CD4-positive, alpha-beta T cell (primary cell): ENCODE results near the gene PLXDC2. TPM values are rescaled to one million over a fixed set of nuclear protein-coding genes. Genes with fewer than 3 reads are reported as not detected.

Source experiments
- ATAC-seq: fragments of 200-7000 bp; cut with Tn5 transposase; one replicate; pipeline ENCODE4 v1.10.0; 2022; ENCODE audit warnings: mild to moderate bottlenecking; ENCODE audit not compliant: poor library complexity
- CTCF ChIA-PET: fragments of 350-600 bp; sonication (Branson Sonifier 250); formaldehyde crosslinking; loops from one replicate; lab custom pipeline; 2021; ENCODE audit warnings: antibody characterized with exemption, inconsistent platforms; lab: Charles Lee
- POLR2A ChIA-PET: fragments of 350-600 bp; sonication (Branson Sonifier 250); formaldehyde crosslinking; loops from one replicate; lab custom pipeline; 2021; ENCODE audit warnings: antibody characterized with exemption, inconsistent platforms; lab: Charles Lee
- DNase-seq, 14 experiments: peaks; one replicate each; pipeline ENCODE4 v3.0.0-alpha.2; 2013 to 2020; ENCODE audit warnings: mixed read lengths in 2 of 14
- H3K27ac ChIP-seq, 2 donors: one replicate each; pipeline versions ENCODE4 v1.5.1 to v1.7.0; 2013; ENCODE audit warnings: low read length in 2 of 2, low read depth in 1 of 2, mild to moderate bottlenecking in 1 of 2
- H3K27me3 ChIP-seq, 2 experiments: 1 replicate in 1 of 2; 2 replicates in 1 of 2; pipeline versions ENCODE4 v1.6.1 to v1.7.0; 2013; ENCODE audit warnings: low read length in 2 of 2, control low read depth in 1 of 2, mild to moderate bottlenecking in 1 of 2, moderate library complexity in 1 of 2; ENCODE audit not compliant: insufficient read depth in 2 of 2, control insufficient read depth in 1 of 2
- H3K36me3 ChIP-seq: one replicate; pipeline ENCODE4 v1.6.1; 2013; ENCODE audit warnings: low read length, control low read depth; ENCODE audit not compliant: insufficient read depth
- H3K4me1 ChIP-seq: one replicate; pipeline ENCODE4 v1.6.1; 2013; ENCODE audit warnings: low read length, control low read depth; ENCODE audit not compliant: insufficient read depth
- H3K4me3 ChIP-seq: one replicate; pipeline ENCODE4 v1.5.1; 2013; ENCODE audit warnings: mild to moderate bottlenecking, low read length, moderate library complexity
- H3K9me3 ChIP-seq, 2 experiments: 1 replicate in 1 of 2; 2 replicates in 1 of 2; pipeline versions ENCODE4 v1.6.1 to v1.7.0; 2013; ENCODE audit warnings: low read length in 2 of 2, mild to moderate bottlenecking in 2 of 2, control low read depth in 1 of 2, moderate library complexity in 1 of 2; ENCODE audit not compliant: control insufficient read depth in 1 of 2, insufficient read depth in 1 of 2
- H3K27ac Mint-ChIP-seq: one replicate; pipeline ENCODE4 v1.8.0; 2020; ENCODE audit warnings: mixed read lengths
- H3K27me3 Mint-ChIP-seq: one replicate; pipeline ENCODE4 v1.8.0; 2021; ENCODE audit warnings: mixed read lengths
- H3K36me3 Mint-ChIP-seq: one replicate; pipeline ENCODE4 v1.8.0; 2021; ENCODE audit warnings: low read depth, mixed read lengths
- H3K4me1 Mint-ChIP-seq: one replicate; pipeline ENCODE4 v1.8.0; 2021; ENCODE audit warnings: low read depth, mixed read lengths
- H3K4me3 Mint-ChIP-seq: one replicate; pipeline ENCODE4 v1.8.0; 2020; ENCODE audit warnings: mild to moderate bottlenecking, mixed read lengths
- H3K9me3 Mint-ChIP-seq: one replicate; pipeline ENCODE4 v1.8.0; 2020; ENCODE audit warnings: mixed read lengths
- intact Hi-C, 2 experiments: fragments of 100-400 bp; cut with DNase I in 1 of 2; cut with micrococcal nuclease in 1 of 2; formaldehyde crosslinking; loops; one replicate each; pipeline versions ENCODE4 v1.15.1 to v1.9.0; 2023 to 2025; cut with DNase I, micrococcal nuclease
- total RNA-seq, 174 experiments: library from RNA in 2 of 174; stranded (reverse) in 2 of 174; gene quantifications; one replicate each; pipeline ENCODE4 v1.2.3 and lab custom pipeline; 2021 to 2026
- TF ChIP-seq, protein P1 (sequence below): fragments of 200-600 bp; IDR thresholded peaks from one replicate; pipeline ENCODE4 v1.8.0; 2022; ENCODE audit warnings: antibody characterized with exemption, mild to moderate bottlenecking

Gene PLXDC2
- total RNA-seq, 2 experiments from 2014 or later: 0.41 to 0.61 TPM

DNA sequence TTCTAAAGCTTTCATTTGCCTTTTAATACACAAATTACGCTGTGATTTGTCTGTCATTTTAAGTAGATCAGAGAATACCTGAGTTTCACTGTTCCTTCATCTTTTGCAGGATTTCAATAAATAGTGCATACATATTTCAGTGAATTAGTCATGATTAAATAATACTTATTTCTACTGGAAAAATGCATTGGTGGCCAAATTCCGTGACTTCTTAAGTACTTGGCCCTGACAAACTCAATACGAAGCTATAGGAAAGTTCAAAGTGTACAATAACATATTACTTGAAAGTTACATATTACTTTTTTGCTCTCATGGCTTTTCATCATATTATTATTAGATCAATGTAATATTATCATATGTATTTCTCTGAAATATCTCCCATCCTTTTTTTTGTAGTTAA is 16.1 kb upstream of the PLXDC2 start:
- no peaks in the 10 kb centered on the region for H3K4me1 Mint-ChIP-seq
- ChIA-PET CTCF (no interaction called here), POLR2A (no interaction called here)
- peaks cover 0 to 4% of the 10 kb centered on the region in 2 experiments for H3K9me3 ChIP-seq
- H3K27ac Mint-ChIP-seq: no peak overlapping the region
- no peaks in the 10 kb centered on the region for H3K27me3 Mint-ChIP-seq
- DNase-seq: no peak
- no peak overlapping the region for H3K27ac ChIP-seq
- no peaks in the 10 kb centered on the region for H3K36me3 Mint-ChIP-seq
- intact Hi-C loops: no loop called here
- H3K9me3 Mint-ChIP-seq: peaks cover 9% of the 10 kb centered on the region
- H3K4me3 Mint-ChIP-seq: no peak overlapping the region
- H3K27me3 ChIP-seq: no peaks in the 10 kb centered on the region
- TF ChIP-seq, protein P1, sequence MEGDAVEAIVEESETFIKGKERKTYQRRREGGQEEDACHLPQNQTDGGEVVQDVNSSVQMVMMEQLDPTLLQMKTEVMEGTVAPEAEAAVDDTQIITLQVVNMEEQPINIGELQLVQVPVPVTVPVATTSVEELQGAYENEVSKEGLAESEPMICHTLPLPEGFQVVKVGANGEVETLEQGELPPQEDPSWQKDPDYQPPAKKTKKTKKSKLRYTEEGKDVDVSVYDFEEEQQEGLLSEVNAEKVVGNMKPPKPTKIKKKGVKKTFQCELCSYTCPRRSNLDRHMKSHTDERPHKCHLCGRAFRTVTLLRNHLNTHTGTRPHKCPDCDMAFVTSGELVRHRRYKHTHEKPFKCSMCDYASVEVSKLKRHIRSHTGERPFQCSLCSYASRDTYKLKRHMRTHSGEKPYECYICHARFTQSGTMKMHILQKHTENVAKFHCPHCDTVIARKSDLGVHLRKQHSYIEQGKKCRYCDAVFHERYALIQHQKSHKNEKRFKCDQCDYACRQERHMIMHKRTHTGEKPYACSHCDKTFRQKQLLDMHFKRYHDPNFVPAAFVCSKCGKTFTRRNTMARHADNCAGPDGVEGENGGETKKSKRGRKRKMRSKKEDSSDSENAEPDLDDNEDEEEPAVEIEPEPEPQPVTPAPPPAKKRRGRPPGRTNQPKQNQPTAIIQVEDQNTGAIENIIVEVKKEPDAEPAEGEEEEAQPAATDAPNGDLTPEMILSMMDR: no peak
- no peaks in the 10 kb centered on the region for H3K36me3 ChIP-seq
- no peak for ATAC-seq
- no peaks in the 10 kb centered on the region for H3K4me1 ChIP-seq
- no peak overlapping the region for H3K4me3 ChIP-seq

DNA sequence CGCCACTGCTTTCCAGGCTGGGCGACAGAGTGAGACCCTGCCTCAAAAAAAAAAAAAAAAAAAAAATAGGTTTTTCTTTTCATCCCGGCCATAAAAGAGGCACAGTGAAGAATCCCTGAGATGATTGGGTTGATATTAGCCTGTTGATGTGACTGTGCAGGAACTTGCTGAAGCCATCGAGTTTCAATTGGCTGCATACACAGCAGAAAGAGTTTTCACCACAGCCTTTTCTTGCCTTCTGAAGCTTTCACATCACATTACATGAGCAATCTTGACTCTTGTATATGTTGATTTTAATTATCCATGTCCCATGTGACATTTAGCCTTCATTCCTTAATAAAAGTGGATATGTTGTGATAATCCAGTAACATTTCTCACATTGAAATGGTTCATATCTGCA is 14.9 kb upstream of the PLXDC2 start:
- Histone ChIP-seq H3K27me3 (no peaks in the 10 kb centered on the region), H3K36me3 (no peaks in the 10 kb centered on the region), H3K27ac (no peak overlapping the region), H3K4me3 (no peak overlapping the region), H3K9me3 (no peaks in the 10 kb centered on the region), H3K4me1 (no peaks in the 10 kb centered on the region)
- ChIA-PET POLR2A (no interaction called here), CTCF (no interaction called here)
- no peaks in the 10 kb centered on the region for H3K4me1 Mint-ChIP-seq
- H3K36me3 Mint-ChIP-seq: no peaks in the 10 kb centered on the region
- H3K27ac Mint-ChIP-seq: no peak overlapping the region
- H3K9me3 Mint-ChIP-seq: peaks cover 11% of the 10 kb centered on the region
- intact Hi-C loops: no loop called here
- TF ChIP-seq, protein P1: no peak
- H3K27me3 Mint-ChIP-seq: no peaks in the 10 kb centered on the region
- no peak overlapping the region for H3K4me3 Mint-ChIP-seq
- DNase-seq (no peak), ATAC-seq (no peak)

DNA sequence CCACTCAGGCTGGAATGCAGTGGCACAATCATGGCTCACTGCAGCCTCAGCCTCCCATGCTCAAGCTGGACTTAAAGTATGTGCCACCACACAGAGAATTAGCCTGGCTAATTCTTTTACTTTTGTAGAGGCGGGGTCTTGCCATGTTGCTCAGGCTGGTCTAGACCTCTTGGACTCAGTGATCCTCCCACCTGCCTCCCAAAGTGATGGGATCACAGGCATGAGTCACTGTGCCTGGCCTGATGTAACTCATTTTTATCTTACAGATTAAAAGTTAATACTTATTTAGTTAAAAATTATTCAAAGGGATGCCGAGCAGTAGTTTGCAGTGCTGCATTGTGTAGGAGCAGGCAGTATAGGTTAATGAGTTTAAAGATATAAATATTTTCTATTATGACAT is 12.6 kb upstream of the PLXDC2 start:
- Mint-ChIP-seq H3K27me3 (no peaks in the 10 kb centered on the region), H3K4me3 (no peak overlapping the region), H3K36me3 (no peaks in the 10 kb centered on the region), H3K9me3 (peaks cover 8% of the 10 kb centered on the region), H3K4me1 (no peaks in the 10 kb centered on the region), H3K27ac (no peak overlapping the region)
- ChIA-PET POLR2A (no interaction called here), CTCF (no interaction called here)
- ATAC-seq: no peak
- TF ChIP-seq, protein P1: no peak
- Histone ChIP-seq H3K4me3 (no peak overlapping the region), H3K9me3 (no peaks in the 10 kb centered on the region), H3K27me3 (no peaks in the 10 kb centered on the region), H3K4me1 (no peaks in the 10 kb centered on the region), H3K27ac (no peak overlapping the region), H3K36me3 (no peaks in the 10 kb centered on the region)
- intact Hi-C loops: loop anchor here in 1 of 2 experiments (2.0 kb wide), 1 partner anchor 29 kb away; no protein-coding TSS in a partner anchor
- no peak for DNase-seq
